Trophoblast cell (in vitro differentiated cells and primary cell): ENCODE results near the gene OR2AJ1.

Experiments used
- DNase-seq, 2 donors: peaks; one replicate each; pipeline ENCODE4 v3.0.0-alpha.2; 2016
- H2AFZ ChIP-seq: 2 replicates; pipeline ENCODE4 v1.6.1; 2013; ENCODE audit warnings: low read length, moderate library complexity, mild to moderate bottlenecking; ENCODE audit not compliant: insufficient read depth, poor library complexity
- H2AK5ac ChIP-seq: 2 replicates; pipeline ENCODE4 v1.6.1; 2013; ENCODE audit warnings: mild to moderate bottlenecking, low read length
- H2BK120ac ChIP-seq: 2 replicates; pipeline ENCODE4 v1.6.1; 2013; ENCODE audit warnings: low read length, mild to moderate bottlenecking, moderate library complexity; ENCODE audit not compliant: insufficient read depth, poor library complexity
- H2BK12ac ChIP-seq: 2 replicates; pipeline ENCODE4 v1.6.1; 2013; ENCODE audit warnings: mild to moderate bottlenecking, low read length, moderate library complexity
- H2BK5ac ChIP-seq: 2 replicates; pipeline ENCODE4 v1.6.1; 2013; ENCODE audit warnings: low read length, low read depth, moderate library complexity, mild to moderate bottlenecking; ENCODE audit not compliant: poor library complexity
- H3K14ac ChIP-seq: 2 replicates; pipeline ENCODE4 v1.6.1; 2013; ENCODE audit warnings: mild to moderate bottlenecking, low read length
- H3K18ac ChIP-seq: 2 replicates; pipeline ENCODE4 v1.6.1; 2013; ENCODE audit warnings: mild to moderate bottlenecking, low read length
- H3K23ac ChIP-seq: 2 replicates; pipeline ENCODE4 v1.6.1; 2013; ENCODE audit warnings: low read length
- H3K27ac ChIP-seq: 2 replicates; pipeline ENCODE4 v1.5.1; 2013; ENCODE audit warnings: low read depth, mild to moderate bottlenecking, inconsistent platforms, low read length, moderate library complexity
- H3K27me3 ChIP-seq: 2 replicates; pipeline ENCODE4 v1.6.1; 2013; ENCODE audit warnings: inconsistent platforms, mild to moderate bottlenecking, low read length, moderate library complexity; ENCODE audit not compliant: insufficient read depth
- H3K36me3 ChIP-seq, 2 experiments: 1 replicate in 1 of 2; 2 replicates in 1 of 2; pipeline ENCODE4 v1.6.1; 2013; ENCODE audit warnings: low read length in 2 of 2, mild to moderate bottlenecking in 2 of 2, moderate library complexity in 1 of 2; ENCODE audit not compliant: insufficient read depth in 2 of 2, control insufficient read depth in 1 of 2
- H3K4ac ChIP-seq: 2 replicates; pipeline ENCODE4 v1.6.1; 2013; ENCODE audit warnings: low read depth, mild to moderate bottlenecking, low read length, moderate library complexity
- H3K4me1 ChIP-seq, 2 experiments: 1 replicate in 1 of 2; 2 replicates in 1 of 2; pipeline ENCODE4 v1.6.1; 2013; ENCODE audit warnings: low read length in 2 of 2, mild to moderate bottlenecking in 2 of 2, moderate library complexity in 1 of 2; ENCODE audit not compliant: insufficient read depth in 2 of 2, control insufficient read depth in 1 of 2
- H3K4me2 ChIP-seq: 2 replicates; pipeline ENCODE4 v1.6.1; 2013; ENCODE audit warnings: inconsistent platforms, mild to moderate bottlenecking, low read length, moderate library complexity
- H3K4me3 ChIP-seq: 2 replicates; pipeline ENCODE4 v1.5.1; 2013; ENCODE audit warnings: mild to moderate bottlenecking, low read depth, low read length, inconsistent platforms
- H3K79me1 ChIP-seq: one replicate; pipeline ENCODE4 v1.6.1; 2013; ENCODE audit warnings: low read length
- H3K79me2 ChIP-seq: 2 replicates; pipeline ENCODE4 v1.6.1; 2013; ENCODE audit warnings: low read length, mild to moderate bottlenecking; ENCODE audit not compliant: control insufficient read depth, insufficient read depth, poor library complexity
- H3K9ac ChIP-seq: 2 replicates; pipeline ENCODE4 v1.6.1; 2013; ENCODE audit warnings: mild to moderate bottlenecking, low read length
- H3K9me3 ChIP-seq: 2 replicates; pipeline ENCODE4 v1.6.1; 2013; ENCODE audit warnings: low read depth, mild to moderate bottlenecking, control low read depth, inconsistent platforms, low read length; ENCODE audit not compliant: insufficient read depth
- H4K12ac ChIP-seq: 2 replicates; pipeline ENCODE4 v1.6.1; 2013; ENCODE audit warnings: low read depth, mild to moderate bottlenecking, low read length, moderate library complexity
- H4K8ac ChIP-seq: 2 replicates; pipeline ENCODE4 v1.6.1; 2013; ENCODE audit warnings: low read depth, mild to moderate bottlenecking, low read length, moderate library complexity
- H4K91ac ChIP-seq: one replicate; pipeline ENCODE4 v1.6.1; 2013; ENCODE audit warnings: low read depth, mild to moderate bottlenecking, low read length, moderate library complexity
- WGBS: extraction: QIAGEN DNeasy Blood & Tissue Kit; methylation state at CpG from one replicate; pipeline ENCODE4 v1.1.7; 2013; ENCODE audit warnings: missing lambda C conversion rate; ENCODE audit not compliant: insufficient read length, insufficient coverage; ENCODE audit errors: extremely low coverage; 5-methylcytosine and 5-hydroxymethylcytosine counted together

The OR2AJ1 gene

DNA sequence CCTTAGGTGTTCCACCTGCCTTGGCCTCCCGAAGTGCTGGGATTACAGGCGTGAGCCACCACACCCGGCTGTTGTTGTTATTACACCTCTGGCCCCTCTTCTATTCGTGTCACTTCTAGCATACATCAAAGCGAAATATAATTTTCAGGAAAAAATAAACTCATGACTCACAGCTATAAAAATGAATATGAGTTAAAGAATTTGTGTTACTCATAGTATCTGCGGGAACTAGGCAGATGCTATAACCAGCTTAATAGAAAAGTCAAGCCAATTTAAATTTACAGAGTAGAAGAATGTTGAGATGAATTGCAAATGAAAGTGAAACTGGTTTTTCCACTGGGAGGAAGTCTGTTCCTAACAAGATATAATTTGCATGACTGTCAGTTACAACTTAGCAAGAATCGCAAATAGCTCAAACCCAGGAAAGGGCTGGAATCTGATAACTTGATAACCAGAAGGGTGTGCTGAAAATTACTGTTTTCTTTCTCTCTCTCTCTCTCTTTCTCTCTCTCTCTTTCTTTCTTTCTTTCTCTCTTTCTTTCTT, 18.1 kb upstream of the OR2AJ1 start:
- Histone ChIP-seq H3K18ac (no peak overlapping the region), H2BK5ac (no peak overlapping the region), H4K91ac (no peak overlapping the region), H3K23ac (no peak overlapping the region), H3K36me3 (no peaks in the 10 kb centered on the region), H3K4me1 (peaks cover 2 to 7% of the 10 kb centered on the region in 2 experiments), H2AK5ac (no peak overlapping the region), H3K27ac (no peak overlapping the region), H3K9me3 (peaks cover 1% of the 10 kb centered on the region), H3K79me1 (no peaks in the 10 kb centered on the region), H3K4me2 (no peak overlapping the region), H3K4me3 (no peak overlapping the region), H4K8ac (no peak overlapping the region), H3K4ac (no peak overlapping the region), H2BK120ac (no peak overlapping the region), H3K9ac (no peak overlapping the region), H3K27me3 (no peaks in the 10 kb centered on the region), H4K12ac (no peak overlapping the region), H2AFZ (no peak overlapping the region), H3K79me2 (no peaks in the 10 kb centered on the region), H3K14ac (no peak overlapping the region), H2BK12ac (no peak overlapping the region)
- peak; percentile 33 to 82 for DNase-seq
- WGBS = no CpG with 5 or more reads among the region's 7 CpGs

DNA sequence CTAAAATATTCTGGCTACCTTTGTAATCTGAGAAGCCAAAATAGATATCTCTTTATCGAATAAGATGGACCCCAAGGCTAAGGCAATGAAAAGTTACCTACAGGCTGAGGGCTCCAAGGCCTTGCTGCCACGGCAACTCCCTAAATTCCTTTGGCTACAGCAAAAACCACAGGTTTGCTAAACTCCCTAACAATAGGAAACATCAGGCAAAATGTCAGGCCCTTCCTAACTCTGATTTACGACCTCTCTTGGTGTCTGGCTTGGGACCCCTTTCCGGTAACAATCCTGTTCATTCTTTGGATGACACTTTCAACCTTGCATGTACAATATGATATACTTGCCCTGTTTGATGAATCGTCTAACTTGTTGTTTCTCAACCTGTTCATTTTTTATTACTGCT, 15.9 kb upstream of the OR2AJ1 start:
- Histone ChIP-seq H3K4me1 (peaks cover 2 to 7% of the 10 kb centered on the region in 2 experiments), H3K4me2 (no peak overlapping the region), H2BK12ac (no peak overlapping the region), H3K9ac (no peak overlapping the region), H3K9me3 (peaks cover 1% of the 10 kb centered on the region), H3K27ac (no peak overlapping the region), H3K4me3 (no peak overlapping the region), H3K79me2 (no peaks in the 10 kb centered on the region), H3K4ac (no peak overlapping the region), H4K91ac (no peak overlapping the region), H3K79me1 (no peaks in the 10 kb centered on the region), H3K14ac (no peak overlapping the region), H2AK5ac (no peak overlapping the region), H2BK120ac (no peak overlapping the region), H3K27me3 (no peaks in the 10 kb centered on the region), H2BK5ac (no peak overlapping the region), H4K8ac (no peak overlapping the region), H3K23ac (no peak overlapping the region), H4K12ac (no peak overlapping the region), H3K18ac (no peak overlapping the region), H2AFZ (no peak overlapping the region), H3K36me3 (no peaks in the 10 kb centered on the region)
- DNase-seq = no peak
- no CpG with 5 or more reads among the region's 5 CpGs for WGBS

DNA sequence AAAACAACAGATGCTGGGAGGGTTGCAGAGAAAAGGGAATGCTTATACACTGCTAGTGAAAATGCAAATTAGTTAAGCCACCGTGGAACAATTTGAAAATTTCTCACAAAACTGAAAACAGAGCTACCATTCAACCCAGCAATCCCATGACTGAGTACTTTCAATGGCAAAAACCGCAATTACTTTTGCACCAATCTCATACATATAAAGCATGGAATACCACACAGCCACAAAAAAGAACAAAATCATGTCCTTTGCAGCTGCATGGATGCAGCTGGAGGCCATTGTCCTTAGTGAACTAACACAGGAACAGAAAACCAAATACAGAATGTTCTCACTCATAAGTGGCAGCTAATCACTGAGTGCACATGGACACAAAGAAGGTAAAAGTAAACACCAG, 10.9 kb upstream of the OR2AJ1 start:
- Histone ChIP-seq H4K8ac (no peak overlapping the region), H3K79me1 (no peaks in the 10 kb centered on the region), H2BK5ac (no peak overlapping the region), H3K23ac (no peak overlapping the region), H3K36me3 (no peaks in the 10 kb centered on the region), H3K9ac (no peak overlapping the region), H3K27ac (no peak overlapping the region), H2AK5ac (no peak overlapping the region), H4K91ac (no peak overlapping the region), H2BK12ac (no peak overlapping the region), H3K18ac (no peak overlapping the region), H4K12ac (no peak overlapping the region), H3K4me2 (no peak overlapping the region), H3K27me3 (no peaks in the 10 kb centered on the region), H3K4me1 (no peaks in the 10 kb centered on the region), H3K14ac (no peak overlapping the region), H2BK120ac (no peak overlapping the region), H3K9me3 (no peaks in the 10 kb centered on the region), H3K79me2 (no peaks in the 10 kb centered on the region), H3K4ac (no peak overlapping the region), H3K4me3 (no peak overlapping the region), H2AFZ (no peak overlapping the region)
- WGBS = no CpG with 5 or more reads among the region's 2 CpGs
- DNase-seq = no peak

DNA sequence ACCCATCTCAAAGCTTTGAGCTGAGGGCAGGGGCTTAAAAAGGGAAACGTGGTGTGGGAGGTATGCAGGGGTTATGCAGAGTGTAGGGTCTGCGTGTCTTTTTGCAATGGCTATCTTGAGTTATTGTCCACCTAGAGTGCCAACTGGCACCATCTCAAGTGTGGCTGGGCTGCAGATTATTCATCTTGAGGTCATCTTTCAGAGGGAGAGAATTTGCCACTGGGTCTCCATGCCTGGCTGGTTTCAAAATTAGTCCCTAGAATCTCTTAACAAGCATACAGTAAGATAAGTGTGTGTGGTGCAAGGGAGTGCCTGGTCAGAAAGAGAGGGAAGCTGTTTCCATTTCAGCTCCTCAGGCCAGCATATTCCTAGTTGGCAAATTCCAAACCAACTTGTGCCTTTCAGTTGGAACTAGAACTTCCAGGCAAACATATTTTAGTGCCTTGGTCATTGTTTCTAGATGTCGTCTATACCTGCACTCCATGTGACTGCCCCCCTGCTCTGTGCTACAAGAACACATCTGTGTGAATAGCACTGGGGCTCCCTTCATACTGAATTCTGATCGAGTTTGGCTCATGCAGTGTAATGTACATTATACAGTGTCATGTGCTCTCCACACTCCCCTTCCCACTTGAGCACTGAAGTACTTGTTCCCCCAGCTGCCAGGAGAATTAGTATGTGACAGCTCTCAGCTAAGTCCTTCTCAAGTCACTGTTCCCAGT, 9.6 kb upstream of the OR2AJ1 start:
- Histone ChIP-seq H2BK120ac (no peak overlapping the region), H3K27me3 (no peaks in the 10 kb centered on the region), H3K27ac (no peak overlapping the region), H4K91ac (no peak overlapping the region), H3K36me3 (no peaks in the 10 kb centered on the region), H2BK12ac (no peak overlapping the region), H2AFZ (no peak overlapping the region), H3K4me3 (no peak overlapping the region), H3K9me3 (no peaks in the 10 kb centered on the region), H4K12ac (no peak overlapping the region), H3K23ac (no peak overlapping the region), H3K79me2 (no peaks in the 10 kb centered on the region), H3K79me1 (no peaks in the 10 kb centered on the region), H3K9ac (no peak overlapping the region), H3K18ac (no peak overlapping the region), H3K4ac (no peak overlapping the region), H2BK5ac (no peak overlapping the region), H4K8ac (no peak overlapping the region), H3K14ac (no peak overlapping the region), H2AK5ac (no peak overlapping the region), H3K4me1 (no peaks in the 10 kb centered on the region), H3K4me2 (no peak overlapping the region)
- WGBS = no CpG with 5 or more reads among the region's 4 CpGs
- no peak for DNase-seq
